Measurements from ENCODE around the gene ANKRD9. TPM values are rescaled to one million over a fixed set of nuclear protein-coding genes. Genes with fewer than 3 reads are reported as not detected.
A peak's percentile ranks its signal among the peaks of the same experiment; 100 is the strongest.

Gene ANKRD9
- total RNA-seq, 3 donors from 2014 or later: 10.4 to 24.9 (median 22.8) TPM

DNA sequence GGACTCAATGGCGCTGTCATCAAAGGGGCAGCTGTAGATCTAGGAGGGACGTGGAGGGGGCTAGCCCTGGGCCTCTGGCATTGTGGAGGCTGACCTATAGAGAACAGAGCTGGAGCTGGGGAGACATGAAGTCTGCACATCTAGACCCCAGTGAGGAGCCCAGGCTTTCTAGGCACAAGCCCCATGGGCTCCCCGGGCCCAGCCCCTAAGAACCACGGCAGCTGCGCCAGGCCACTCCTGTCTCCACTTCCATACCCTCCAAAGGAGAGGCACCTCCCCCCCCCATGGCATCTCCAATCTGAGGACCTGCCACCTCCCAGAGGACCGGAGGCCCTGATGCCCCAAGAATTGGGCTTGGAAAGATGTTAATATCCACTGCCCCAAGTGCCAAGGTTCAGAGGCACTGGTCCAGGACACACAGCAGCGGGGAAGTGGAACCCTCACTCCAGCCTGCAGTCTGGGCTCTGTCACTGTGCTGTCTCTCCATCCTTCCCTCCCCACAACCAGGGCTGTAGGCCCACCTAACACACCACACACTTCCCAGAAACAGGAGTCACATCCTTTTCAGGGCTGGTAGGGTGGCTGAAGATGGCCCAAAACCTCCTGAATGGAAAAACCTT lies 4.5 kb downstream of the ANKRD9 start:
- Histone ChIP-seq H3K27me3 (no peaks in the 10 kb centered on the region), H3K36me3 (no peaks in the 10 kb centered on the region), H3K4me1 (peaks cover 0 to under 1% of the 10 kb centered on the region in 2 donors), H3K27ac (no peak overlapping the region), H3K4me3 (no peak overlapping the region), H3K9me3 (no peaks in the 10 kb centered on the region)
- intact Hi-C loops (cut with DNase I; ENCODE audit: low total_unique reads): no loop called here
- TF ChIP-seq, protein P1, sequence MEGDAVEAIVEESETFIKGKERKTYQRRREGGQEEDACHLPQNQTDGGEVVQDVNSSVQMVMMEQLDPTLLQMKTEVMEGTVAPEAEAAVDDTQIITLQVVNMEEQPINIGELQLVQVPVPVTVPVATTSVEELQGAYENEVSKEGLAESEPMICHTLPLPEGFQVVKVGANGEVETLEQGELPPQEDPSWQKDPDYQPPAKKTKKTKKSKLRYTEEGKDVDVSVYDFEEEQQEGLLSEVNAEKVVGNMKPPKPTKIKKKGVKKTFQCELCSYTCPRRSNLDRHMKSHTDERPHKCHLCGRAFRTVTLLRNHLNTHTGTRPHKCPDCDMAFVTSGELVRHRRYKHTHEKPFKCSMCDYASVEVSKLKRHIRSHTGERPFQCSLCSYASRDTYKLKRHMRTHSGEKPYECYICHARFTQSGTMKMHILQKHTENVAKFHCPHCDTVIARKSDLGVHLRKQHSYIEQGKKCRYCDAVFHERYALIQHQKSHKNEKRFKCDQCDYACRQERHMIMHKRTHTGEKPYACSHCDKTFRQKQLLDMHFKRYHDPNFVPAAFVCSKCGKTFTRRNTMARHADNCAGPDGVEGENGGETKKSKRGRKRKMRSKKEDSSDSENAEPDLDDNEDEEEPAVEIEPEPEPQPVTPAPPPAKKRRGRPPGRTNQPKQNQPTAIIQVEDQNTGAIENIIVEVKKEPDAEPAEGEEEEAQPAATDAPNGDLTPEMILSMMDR (IDR thresholded peaks at IDR 0.05): no peak
- TF ChIP-seq POLR2A (IDR thresholded peaks at IDR 0.05) (no peak), POLR2AphosphoS5 (IDR thresholded peaks at IDR 0.05) (no peak)
- no peak for DNase-seq (ENCODE audit: low spot score in 2 of 2)

DNA sequence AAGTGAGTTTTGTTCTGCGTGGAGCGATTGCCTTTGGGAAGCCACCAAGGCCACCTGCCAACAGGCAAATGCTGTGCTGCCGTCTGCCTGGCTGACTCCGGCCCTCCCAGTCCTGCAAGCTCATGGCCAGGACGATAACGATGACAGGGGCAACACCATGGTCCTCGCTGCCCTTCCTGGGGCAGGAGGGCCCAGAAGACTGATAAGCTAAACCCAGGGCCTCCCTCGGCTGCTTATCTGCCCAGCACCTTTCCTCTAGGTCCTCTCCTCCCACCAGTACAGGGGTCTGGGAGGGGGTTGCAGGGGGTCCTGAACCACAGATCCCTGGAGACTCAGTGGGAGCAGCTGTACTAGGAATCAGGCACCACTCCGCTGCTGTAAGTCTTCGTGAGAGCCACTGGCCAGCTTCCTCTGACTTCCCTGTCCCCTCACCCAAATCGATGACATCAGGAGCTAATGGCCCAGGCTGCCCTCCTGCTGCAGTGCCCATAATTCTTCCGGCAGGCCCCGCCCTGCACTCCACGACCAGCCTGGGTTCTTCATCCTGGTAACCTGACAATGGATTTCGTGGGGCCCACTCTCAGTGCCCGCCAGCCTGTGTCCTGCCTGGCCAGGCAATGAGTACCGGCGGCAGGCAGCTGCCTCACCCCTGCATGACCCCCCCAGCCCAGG lies 5.1 kb downstream of the ANKRD9 start:
- Histone ChIP-seq H3K4me1 (no peaks in the 10 kb centered on the region), H3K4me3 (no peak overlapping the region), H3K9me3 (no peaks in the 10 kb centered on the region), H3K36me3 (no peaks in the 10 kb centered on the region), H3K27me3 (no peaks in the 10 kb centered on the region), H3K27ac (no peak overlapping the region)
- TF ChIP-seq, protein P1 (IDR thresholded peaks at IDR 0.05): no peak
- TF ChIP-seq POLR2AphosphoS5 (IDR thresholded peaks at IDR 0.05): no peak
- no peak for TF ChIP-seq POLR2A (IDR thresholded peaks at IDR 0.05)
- DNase-seq (ENCODE audit: low spot score in 2 of 2): no peak
- intact Hi-C loops (cut with DNase I; ENCODE audit: low total_unique reads): no loop called here

DNA sequence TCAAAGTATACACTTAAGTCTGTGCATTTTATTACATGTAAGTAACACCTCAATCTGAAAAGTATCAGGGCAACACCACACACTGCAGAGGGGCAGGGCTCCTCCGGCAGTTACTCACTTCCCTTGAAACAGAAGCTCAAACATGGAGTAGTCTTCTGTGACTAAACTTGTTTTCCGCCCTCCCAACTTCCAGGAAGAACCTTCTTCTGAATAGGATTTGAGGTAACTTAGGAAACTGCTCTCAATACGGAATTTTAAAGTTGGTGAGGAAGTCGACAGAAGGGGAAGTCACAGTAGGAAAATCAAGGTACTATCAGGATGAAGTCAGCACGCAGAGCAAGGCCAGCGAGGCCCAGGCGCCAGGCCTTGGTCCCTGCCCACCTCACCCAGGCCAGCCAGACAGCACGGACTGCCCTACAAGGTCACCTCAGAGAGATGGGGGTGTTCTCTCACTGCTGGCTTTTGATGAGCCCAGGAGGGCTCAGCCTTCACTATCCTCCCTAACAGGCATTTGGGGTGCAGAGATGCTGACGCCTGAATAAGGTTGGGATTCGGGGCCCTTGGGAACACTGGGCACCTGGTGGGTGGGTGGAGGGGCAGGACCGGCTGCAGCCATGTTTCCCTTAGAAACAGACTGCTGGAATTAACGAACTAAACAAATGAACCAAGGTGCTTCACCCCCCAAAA lies 5.8 kb downstream of the ANKRD9 start:
- no peaks in the 10 kb centered on the region for H3K27me3 ChIP-seq
- no peak for DNase-seq (ENCODE audit: low spot score in 2 of 2)
- H3K4me1 ChIP-seq: no peaks in the 10 kb centered on the region
- TF ChIP-seq, protein P1 (IDR thresholded peaks at IDR 0.05): no peak
- TF ChIP-seq POLR2A (IDR thresholded peaks at IDR 0.05) (no peak), POLR2AphosphoS5 (IDR thresholded peaks at IDR 0.05) (no peak)
- no peaks in the 10 kb centered on the region for H3K36me3 ChIP-seq
- peak overlapping the region in 1 of 2 donors; percentile 17 for H3K27ac ChIP-seq
- no peaks in the 10 kb centered on the region for H3K9me3 ChIP-seq
- intact Hi-C loops (cut with DNase I; ENCODE audit: low total_unique reads): no loop called here
- H3K4me3 ChIP-seq: no peak overlapping the region

DNA sequence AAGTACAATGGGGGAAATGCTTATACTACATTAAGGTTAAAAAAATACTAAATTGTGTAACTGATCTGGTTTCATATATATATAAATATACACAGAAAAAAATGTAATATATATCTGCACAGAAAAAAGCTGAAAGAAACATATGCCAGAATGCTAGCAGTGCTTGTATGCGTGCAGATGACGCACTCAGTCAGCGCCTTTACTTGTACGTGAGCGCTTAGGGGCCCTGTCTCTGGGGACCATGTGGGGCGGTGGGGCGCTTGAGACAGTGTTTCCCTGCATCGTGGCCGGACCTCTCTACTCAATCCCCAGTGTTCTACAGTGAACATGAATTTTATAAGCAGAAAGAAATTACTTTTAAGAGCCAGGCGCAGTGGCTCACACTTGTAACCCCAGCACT lies 7.0 kb downstream of the ANKRD9 start:
- TF ChIP-seq POLR2A (IDR thresholded peaks at IDR 0.05) (no peak), POLR2AphosphoS5 (IDR thresholded peaks at IDR 0.05) (no peak)
- TF ChIP-seq, protein P1 (IDR thresholded peaks at IDR 0.05): no peak
- H3K9me3 ChIP-seq: no peaks in the 10 kb centered on the region
- no peak overlapping the region for H3K4me3 ChIP-seq
- no peaks in the 10 kb centered on the region for H3K4me1 ChIP-seq
- intact Hi-C loops (cut with DNase I; ENCODE audit: low total_unique reads): no loop called here
- no peak for DNase-seq (ENCODE audit: low spot score in 2 of 2)
- H3K27me3 ChIP-seq: no peaks in the 10 kb centered on the region
- no peak overlapping the region for H3K27ac ChIP-seq
- H3K36me3 ChIP-seq: no peaks in the 10 kb centered on the region

DNA sequence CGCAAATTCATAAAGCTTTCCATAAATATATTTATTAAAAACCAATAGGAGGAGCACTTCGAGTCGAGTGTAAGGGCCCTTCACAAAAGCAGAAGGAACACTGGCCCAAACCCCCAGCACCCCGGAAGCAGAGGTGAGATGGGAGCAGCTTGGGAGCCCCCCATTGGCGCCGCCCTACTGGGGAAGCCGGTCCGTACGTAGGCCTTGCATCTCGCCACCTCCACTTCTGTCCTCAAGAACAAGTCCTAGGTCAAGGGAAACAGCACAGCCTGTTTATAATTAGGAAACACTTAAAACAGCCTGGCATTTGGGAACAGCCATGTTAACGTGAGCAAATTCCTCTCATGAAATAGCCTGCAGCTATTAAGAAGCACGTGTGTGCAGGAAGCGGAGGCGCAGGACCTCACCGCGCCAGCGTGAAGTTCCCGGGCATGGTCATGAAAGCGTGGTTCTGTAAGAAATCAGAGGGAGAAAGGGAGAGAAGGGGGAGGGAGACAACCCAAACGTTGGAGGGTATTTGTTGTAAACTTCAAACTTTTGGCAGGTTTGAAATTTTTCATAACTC lies 7.7 kb downstream of the ANKRD9 start:
- Histone ChIP-seq H3K36me3 (no peaks in the 10 kb centered on the region), H3K9me3 (no peaks in the 10 kb centered on the region), H3K27me3 (no peaks in the 10 kb centered on the region), H3K27ac (no peak overlapping the region), H3K4me3 (no peak overlapping the region), H3K4me1 (no peaks in the 10 kb centered on the region)
- TF ChIP-seq, protein P1 (IDR thresholded peaks at IDR 0.05): no peak
- TF ChIP-seq POLR2AphosphoS5 (IDR thresholded peaks at IDR 0.05) (no peak), POLR2A (IDR thresholded peaks at IDR 0.05) (no peak)
- no peak for DNase-seq (ENCODE audit: low spot score in 2 of 2)
- intact Hi-C loops (cut with DNase I; ENCODE audit: low total_unique reads): no loop called here

Data from breast epithelium (tissue), 4 donors.